ENCODE data around the gene ELAC1. TPM values are rescaled to one million over a fixed set of nuclear protein-coding genes. Genes with fewer than 3 reads are reported as not detected.
A peak's percentile ranks its signal among the peaks of the same experiment; 100 is the strongest.
"Not testable (repeated sequence)": the region's sequence is repeated elsewhere in the genome, so short reads cannot be mapped to it uniquely, and the experiment has no call there.

ELAC1 gene
- total RNA-seq, 1 experiment from 2014 or later: 4.9 TPM

DNA sequence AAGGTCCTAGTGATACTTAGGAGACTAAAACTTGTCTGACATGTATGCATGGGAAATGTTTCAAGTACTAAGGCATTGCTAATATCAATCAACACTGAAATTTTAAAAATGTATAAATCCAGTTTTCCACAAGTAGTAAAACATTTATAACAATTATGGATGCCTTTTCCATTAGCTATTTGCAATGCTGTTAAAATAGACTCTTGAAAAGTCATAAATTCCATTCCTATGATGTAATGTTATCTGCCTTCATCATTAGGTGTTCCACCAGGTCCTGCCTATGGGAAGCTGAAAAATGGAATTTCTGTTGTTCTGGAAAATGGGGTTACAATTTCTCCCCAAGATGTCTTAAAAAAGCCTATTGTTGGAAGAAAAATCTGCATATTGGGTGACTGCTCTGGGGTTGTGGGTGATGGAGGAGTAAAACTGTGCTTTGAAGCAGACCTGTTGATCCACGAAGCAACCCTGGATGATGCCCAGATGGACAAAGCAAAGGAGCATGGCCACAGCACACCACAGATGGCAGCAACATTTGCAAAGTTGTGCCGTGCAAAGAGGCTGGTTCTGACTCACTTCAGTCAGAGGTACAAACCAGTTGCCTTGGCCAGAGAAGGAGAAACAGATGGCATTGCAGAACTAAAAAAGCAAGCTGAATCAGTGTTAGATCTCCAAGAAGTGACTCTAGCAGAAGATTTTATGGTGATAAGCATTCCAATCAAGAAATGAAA is 18.7 kb downstream of the ELAC1 start:
- H3K4me3 ChIP-seq (ENCODE audit: insufficient read depth, low read depth, low read length): no peak overlapping the region

DNA sequence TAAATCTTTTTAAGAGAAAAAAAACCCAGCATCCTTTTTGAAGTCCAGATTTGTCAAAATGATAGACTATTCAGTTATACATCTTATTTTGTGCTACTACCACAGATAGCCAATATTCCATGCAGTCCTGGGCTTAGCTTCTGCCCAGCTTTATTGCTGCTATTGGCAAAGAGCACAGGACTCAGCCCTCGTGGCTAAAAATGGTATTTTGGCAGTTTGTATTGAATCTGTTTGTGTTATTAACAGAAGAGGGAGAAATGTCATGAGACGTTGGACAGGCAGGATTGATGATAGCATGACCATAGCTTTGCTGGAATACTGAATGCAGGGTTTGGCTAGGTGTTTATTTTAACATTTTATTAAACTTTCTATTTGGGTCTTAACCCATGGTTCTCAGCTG is 19.4 kb downstream of the ELAC1 start:
- H3K4me3 ChIP-seq (ENCODE audit: insufficient read depth, low read depth, low read length): no peak overlapping the region
- H3K27me3 ChIP-seq (ENCODE audit: control insufficient read depth, insufficient read depth, low read length): no peaks in the 10 kb centered on the region
- no peaks in the 10 kb centered on the region for H3K36me3 ChIP-seq (replicated peaks; ENCODE audit: control insufficient read depth, insufficient read depth, low read length)
- DNase-seq: no peak

More for the DNA sequence above, 18.7 kb downstream of the ELAC1 start:
- DNase-seq: no peak
- Histone ChIP-seq H3K36me3 (replicated peaks; ENCODE audit: control insufficient read depth, insufficient read depth, low read length) (no peaks in the 10 kb centered on the region), H3K27me3 (ENCODE audit: control insufficient read depth, insufficient read depth, low read length) (no peaks in the 10 kb centered on the region)

DNA sequence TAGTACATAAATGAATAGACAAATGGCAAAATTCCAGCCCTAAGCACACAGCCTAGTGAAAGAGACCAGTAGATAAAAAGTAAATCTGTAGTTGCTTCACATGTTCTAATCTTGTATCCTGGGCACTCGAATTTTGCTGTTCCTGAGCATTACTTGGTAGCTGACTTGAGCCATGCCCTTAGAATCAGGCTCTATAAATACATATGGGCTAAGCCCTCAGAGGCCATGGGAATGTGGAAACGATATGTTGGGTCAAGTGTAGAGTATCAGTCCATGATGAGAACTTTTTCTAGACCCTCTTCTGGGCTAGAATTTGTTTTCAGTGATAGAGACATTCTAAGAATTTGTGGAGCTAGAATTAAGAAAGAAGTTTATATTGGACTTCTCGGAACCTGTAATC is 21.9 kb downstream of the ELAC1 start:
- H3K27me3 ChIP-seq (ENCODE audit: control insufficient read depth, insufficient read depth, low read length): no peaks in the 10 kb centered on the region
- no peak for DNase-seq
- no peaks in the 10 kb centered on the region for H3K36me3 ChIP-seq (replicated peaks; ENCODE audit: control insufficient read depth, insufficient read depth, low read length)
- H3K4me3 ChIP-seq (ENCODE audit: insufficient read depth, low read depth, low read length): no peak overlapping the region

DNA sequence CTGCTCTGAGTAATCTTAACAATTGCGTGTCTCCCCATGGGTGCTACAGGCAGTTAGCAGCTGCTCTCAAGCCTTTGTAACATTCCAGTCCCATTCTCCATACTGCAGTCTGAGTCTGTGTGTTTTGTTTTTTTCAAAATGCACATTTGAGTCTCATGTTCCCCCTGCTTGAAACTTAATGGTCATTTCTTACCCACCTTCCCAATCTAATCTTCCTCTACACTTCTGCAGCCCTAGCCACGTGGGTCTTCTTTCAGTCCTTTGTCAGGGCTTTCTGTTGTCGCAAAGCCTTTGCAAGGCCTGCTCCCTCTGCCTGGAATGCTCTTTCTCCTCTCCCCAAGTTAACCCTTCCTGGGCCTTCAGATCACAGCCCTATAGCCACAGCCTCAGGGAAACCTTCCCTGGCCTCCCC is 24.5 kb downstream of the ELAC1 start:
- H3K36me3 ChIP-seq (replicated peaks; ENCODE audit: control insufficient read depth, insufficient read depth, low read length): no peaks in the 10 kb centered on the region
- no peaks in the 10 kb centered on the region for H3K27me3 ChIP-seq (ENCODE audit: control insufficient read depth, insufficient read depth, low read length)
- H3K4me3 ChIP-seq (ENCODE audit: insufficient read depth, low read depth, low read length): no peak overlapping the region
- peak; percentile 63 for DNase-seq

DNA sequence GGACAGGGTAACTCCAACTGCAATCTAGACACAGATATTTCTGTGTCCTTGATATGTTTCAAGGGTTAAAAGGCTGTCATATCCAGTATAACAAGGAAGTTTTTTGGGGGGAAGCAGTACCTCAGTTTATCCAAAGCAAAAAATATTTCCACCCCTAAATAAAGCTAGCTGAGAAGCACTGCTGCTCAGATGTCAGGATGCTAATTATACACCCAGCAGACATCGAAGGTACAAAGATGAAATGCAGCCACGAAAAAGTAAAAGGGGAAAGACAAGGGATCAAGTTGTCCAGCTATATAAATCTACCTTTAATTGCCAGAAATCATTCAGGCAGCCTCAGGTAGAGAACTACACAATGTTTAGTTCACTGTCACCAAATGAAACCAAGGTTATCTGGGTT is 26.2 kb downstream of the ELAC1 start:
- Histone ChIP-seq H3K4me3 (ENCODE audit: insufficient read depth, low read depth, low read length) (no peak overlapping the region), H3K27me3 (ENCODE audit: control insufficient read depth, insufficient read depth, low read length) (no peaks in the 10 kb centered on the region), H3K36me3 (replicated peaks; ENCODE audit: control insufficient read depth, insufficient read depth, low read length) (no peaks in the 10 kb centered on the region)
- no peak for DNase-seq

DNA sequence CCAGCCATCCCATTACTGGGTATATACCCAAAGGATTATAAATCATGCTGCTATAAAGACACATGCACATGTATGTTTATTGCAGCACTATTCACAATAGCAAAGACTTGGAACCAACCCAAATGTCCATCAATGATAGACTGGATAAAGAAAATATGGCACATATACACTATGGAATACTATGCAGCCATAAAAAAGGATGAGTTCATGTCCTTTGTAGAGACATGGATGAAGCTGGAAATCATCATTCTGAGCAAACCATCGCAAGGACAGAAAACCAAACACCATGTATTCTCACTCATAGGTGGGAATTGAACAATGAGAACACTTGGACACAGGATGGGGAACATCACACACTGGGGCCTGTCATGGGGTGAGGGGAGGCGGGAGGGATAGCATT is 35.3 kb downstream of the ELAC1 start:
- H3K36me3 ChIP-seq (replicated peaks; ENCODE audit: control insufficient read depth, insufficient read depth, low read length); H3K27me3 ChIP-seq (ENCODE audit: control insufficient read depth, insufficient read depth, low read length); H3K4me3 ChIP-seq (ENCODE audit: insufficient read depth, low read depth, low read length); DNase-seq: not testable (repeated sequence)

DNA sequence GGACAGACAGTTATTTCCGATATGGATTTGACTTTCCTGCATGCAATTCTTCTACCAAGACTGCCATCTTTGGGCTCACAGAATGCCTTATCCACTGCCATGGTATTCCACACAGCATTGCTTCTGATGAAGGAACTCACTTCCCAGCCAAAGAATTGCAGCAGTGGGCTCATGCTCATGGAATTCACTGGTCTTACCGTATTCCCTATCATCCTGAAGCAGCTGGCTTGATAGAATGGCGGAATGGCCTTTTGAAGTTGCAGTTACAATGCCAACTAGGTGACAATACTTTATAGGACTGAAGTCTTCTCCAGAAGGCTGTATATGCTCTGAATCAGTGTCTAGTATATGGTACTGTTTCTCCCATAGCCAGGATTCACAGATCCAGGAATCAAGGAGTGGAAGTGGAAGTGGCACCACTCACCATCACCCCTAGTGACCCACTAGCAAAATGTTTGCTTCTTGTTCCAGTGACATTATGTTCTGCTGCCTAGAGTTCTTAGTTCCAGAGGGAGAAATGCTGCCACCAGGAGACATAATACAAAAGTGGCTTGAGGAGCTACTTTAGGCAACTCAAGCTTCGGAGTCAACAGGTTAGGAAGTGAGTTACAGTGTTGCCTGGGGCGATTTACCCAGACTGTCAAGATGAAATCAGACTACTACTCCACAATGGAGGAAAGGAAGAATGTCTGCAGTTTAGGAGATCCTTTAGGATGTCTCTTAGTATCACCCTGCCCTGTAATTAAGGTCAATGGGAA is 38.4 kb downstream of the ELAC1 start:
- no peaks in the 10 kb centered on the region for H3K36me3 ChIP-seq (replicated peaks; ENCODE audit: control insufficient read depth, insufficient read depth, low read length)
- DNase-seq: no peak
- H3K27me3 ChIP-seq (ENCODE audit: control insufficient read depth, insufficient read depth, low read length): no peaks in the 10 kb centered on the region
- H3K4me3 ChIP-seq (ENCODE audit: insufficient read depth, low read depth, low read length): no peak overlapping the region

DNA sequence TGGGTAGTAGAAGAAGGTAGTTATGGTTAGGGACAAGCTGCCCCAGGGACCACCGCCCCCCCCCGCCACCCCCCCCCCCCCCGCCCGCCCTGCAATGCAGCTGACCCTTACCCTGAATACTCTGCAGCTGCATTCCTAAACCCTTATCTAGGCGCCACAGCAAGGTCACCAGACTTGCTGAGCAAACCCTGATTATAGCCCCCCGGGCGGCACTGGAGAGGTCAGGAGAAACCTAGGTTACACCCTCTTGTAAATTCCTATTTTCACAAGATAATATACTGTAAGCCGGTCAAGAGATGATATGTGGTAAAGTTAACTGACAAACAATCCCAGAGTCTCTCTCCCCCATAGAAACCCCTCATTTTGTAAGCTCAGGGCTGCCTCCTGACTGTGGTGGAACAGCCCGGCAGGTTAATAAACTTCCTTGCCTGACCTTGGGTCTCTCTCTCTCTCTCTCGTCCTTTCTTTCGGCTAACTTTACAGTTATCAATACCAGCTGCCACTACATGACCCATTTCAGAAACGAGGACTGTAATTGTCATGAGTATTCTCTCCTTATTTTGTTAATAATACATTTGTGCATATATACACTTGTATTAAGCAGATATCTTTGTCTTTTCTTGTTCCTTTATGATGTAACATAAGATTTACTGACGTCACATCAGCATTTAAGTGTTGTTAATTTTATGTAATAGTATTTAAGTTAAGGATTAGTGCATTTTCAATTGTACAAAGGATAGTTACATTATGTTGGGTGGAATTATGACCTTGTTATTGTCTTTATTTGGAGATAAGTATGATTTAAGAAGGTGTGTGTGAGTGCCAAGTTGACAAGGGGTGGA is 39.3 kb downstream of the ELAC1 start:
- Histone ChIP-seq H3K36me3 (replicated peaks; ENCODE audit: control insufficient read depth, insufficient read depth, low read length) (no peaks in the 10 kb centered on the region), H3K4me3 (ENCODE audit: insufficient read depth, low read depth, low read length) (no peak overlapping the region), H3K27me3 (ENCODE audit: control insufficient read depth, insufficient read depth, low read length) (no peaks in the 10 kb centered on the region)
- peak; percentile 22 for DNase-seq

DNA sequence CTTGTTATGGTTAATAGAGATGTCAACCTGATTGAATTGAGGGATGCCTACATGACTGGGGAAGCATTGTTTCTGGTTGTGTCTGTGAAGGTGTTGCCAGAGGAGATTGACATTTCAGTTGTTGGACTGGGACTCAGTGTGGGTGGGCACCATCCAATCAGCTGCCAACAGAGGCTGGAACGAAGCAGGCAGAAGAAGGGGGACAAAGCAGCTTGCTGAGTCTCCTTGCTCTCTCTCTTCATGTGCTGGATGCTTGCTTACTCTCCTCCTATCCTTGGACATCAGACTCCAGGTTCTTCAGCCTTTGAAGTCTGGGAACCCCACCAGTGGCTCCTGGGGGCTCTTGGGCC is 39.9 kb downstream of the ELAC1 start:
- no peak for DNase-seq
- Histone ChIP-seq H3K27me3 (ENCODE audit: control insufficient read depth, insufficient read depth, low read length) (no peaks in the 10 kb centered on the region), H3K36me3 (replicated peaks; ENCODE audit: control insufficient read depth, insufficient read depth, low read length) (no peaks in the 10 kb centered on the region), H3K4me3 (ENCODE audit: insufficient read depth, low read depth, low read length) (no peak overlapping the region)

DNA sequence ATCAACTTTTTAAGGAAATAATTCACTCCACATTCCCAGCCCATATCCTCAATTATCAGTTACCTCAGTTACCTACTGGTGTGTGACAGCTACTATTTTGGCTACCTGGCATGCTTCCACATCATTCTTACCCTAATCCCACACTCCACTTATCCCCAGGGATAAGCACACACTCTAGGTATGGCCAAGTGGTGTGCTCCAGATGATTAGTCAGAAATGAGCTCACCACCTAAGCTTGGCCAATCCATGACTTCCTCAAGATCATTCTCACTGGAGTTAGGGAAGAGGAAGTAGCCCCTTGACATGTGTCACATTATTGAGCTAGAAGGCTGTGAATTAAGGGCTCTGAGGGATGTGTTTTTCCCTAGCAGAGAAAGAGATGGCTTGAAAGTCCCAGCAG is 41.2 kb downstream of the ELAC1 start:
- Histone ChIP-seq H3K4me3 (ENCODE audit: insufficient read depth, low read depth, low read length) (no peak overlapping the region), H3K27me3 (ENCODE audit: control insufficient read depth, insufficient read depth, low read length) (no peaks in the 10 kb centered on the region), H3K36me3 (replicated peaks; ENCODE audit: control insufficient read depth, insufficient read depth, low read length) (no peaks in the 10 kb centered on the region)
- no peak for DNase-seq

DNA sequence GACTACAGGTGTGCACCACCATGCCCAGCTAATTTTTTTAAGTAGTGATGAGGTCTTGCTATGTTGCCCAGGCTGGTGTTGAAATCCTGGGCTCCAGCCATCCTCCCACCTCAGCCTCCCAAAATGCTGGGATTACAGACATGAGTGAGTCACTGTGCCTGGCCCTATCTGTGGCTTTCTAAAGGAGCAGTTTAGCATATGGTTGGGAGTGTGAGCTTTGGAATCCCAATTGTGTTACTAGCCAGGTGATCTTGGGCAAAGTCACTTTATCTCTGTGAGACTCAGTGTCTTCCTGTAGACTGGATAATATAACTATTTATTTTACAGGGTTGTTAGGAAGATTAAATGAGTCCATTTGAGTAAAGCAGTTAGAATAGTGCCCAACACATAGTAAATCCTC is 42.4 kb downstream of the ELAC1 start:
- DNase-seq: no peak
- Histone ChIP-seq H3K27me3 (ENCODE audit: control insufficient read depth, insufficient read depth, low read length) (no peaks in the 10 kb centered on the region), H3K36me3 (replicated peaks; ENCODE audit: control insufficient read depth, insufficient read depth, low read length) (no peaks in the 10 kb centered on the region), H3K4me3 (ENCODE audit: insufficient read depth, low read depth, low read length) (no peak overlapping the region)

DNA sequence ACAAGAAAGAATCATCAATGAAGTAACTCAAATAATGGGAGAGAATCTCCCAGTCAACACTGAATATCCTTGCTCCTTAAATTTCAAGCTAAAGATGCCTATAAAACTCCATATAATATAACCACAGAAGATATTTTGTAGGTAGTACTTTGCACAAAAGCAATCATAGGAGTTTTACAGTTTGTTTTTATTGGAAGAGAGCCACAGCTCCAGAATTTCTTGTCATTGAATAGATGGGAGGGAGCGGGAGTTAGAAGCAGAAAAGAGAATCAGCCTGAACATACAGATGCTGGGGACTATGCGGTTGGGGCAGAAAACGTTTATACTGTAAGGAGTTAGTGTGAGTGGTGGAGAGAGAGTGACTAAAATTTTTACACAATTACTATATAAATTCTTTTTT is 43.9 kb downstream of the ELAC1 start:
- no peaks in the 10 kb centered on the region for H3K27me3 ChIP-seq (ENCODE audit: control insufficient read depth, insufficient read depth, low read length)
- DNase-seq: no peak
- H3K36me3 ChIP-seq (replicated peaks; ENCODE audit: control insufficient read depth, insufficient read depth, low read length): no peaks in the 10 kb centered on the region
- no peak overlapping the region for H3K4me3 ChIP-seq (ENCODE audit: insufficient read depth, low read depth, low read length)

DNA sequence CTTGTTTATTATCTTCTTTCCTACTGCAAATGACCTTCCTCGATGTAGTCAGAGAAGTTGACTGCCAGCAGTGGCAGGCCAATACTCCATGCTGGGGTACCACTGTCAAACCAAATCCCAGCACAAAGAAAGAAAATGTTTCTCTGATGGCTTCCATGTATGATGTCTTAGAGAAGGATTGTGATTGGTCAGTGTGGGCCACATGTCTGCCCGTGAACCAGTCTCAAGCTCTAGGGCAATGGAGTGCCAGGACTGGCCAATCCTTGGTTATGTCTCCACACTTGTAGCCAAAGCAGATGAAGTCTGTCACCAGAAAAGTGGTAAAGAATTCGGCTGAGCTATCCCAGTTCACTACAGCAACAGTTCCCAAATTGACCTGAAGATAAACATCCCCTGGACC is 44.6 kb downstream of the ELAC1 start:
- Histone ChIP-seq H3K4me3 (ENCODE audit: insufficient read depth, low read depth, low read length) (no peak overlapping the region), H3K27me3 (ENCODE audit: control insufficient read depth, insufficient read depth, low read length) (no peaks in the 10 kb centered on the region), H3K36me3 (replicated peaks; ENCODE audit: control insufficient read depth, insufficient read depth, low read length) (no peaks in the 10 kb centered on the region)
- DNase-seq: no peak

DNA sequence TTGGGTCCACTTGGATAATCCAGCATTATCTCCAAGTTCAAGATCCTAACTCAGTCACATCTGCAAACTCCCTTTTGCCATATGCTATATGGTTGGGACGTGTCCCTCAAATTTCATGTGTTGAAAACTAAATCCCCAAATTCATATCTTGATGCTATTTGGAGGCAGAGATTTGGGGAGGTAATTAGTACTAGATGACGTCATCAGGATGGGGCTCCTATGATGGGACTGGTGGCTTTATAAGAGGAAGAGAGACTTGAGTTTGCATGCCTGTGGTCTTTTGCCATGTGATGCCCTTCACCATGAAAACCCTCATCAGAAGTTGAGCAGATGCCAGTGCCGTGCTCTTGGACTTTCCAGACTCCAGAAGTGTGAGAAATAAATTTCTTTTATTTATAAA is 45.4 kb downstream of the ELAC1 start:
- no peaks in the 10 kb centered on the region for H3K27me3 ChIP-seq (ENCODE audit: control insufficient read depth, insufficient read depth, low read length)

More for the DNA sequence above, 45.4 kb downstream of the ELAC1 start:
- no peaks in the 10 kb centered on the region for H3K36me3 ChIP-seq (replicated peaks; ENCODE audit: control insufficient read depth, insufficient read depth, low read length)
- no peak for DNase-seq
- no peak overlapping the region for H3K4me3 ChIP-seq (ENCODE audit: insufficient read depth, low read depth, low read length)

All from H7 (cell line).